Loucy (cell line): Measurements from ENCODE around the gene MAN1C1.
A peak's percentile ranks its signal among the peaks of the same experiment; 100 is the strongest.

Experiments used
- H2AFZ ChIP-seq: fragments of 200-600 bp; sonication (generic); 2 replicates; pipeline ENCODE4 v1.6.0; 2016; ENCODE audit warnings: antibody characterized with exemption, mild to moderate bottlenecking, low read length, moderate library complexity
- H3F3A ChIP-seq: fragments of 200-600 bp; 2 replicates; pipeline ENCODE4 v1.6.0; 2016; ENCODE audit warnings: antibody characterized with exemption, low read depth, mild to moderate bottlenecking
- H3K27me3 ChIP-seq: fragments of 200-600 bp; sonication (generic); 2 replicates; pipeline ENCODE4 v1.6.1; 2014; ENCODE audit warnings: low read length, mild to moderate bottlenecking; ENCODE audit not compliant: insufficient read depth, poor library complexity, severe bottlenecking
- H3K36me3 ChIP-seq: fragments of 200-600 bp; sonication (generic); 2 replicates; pipeline ENCODE4 v1.6.1; 2016; ENCODE audit warnings: low read length; ENCODE audit not compliant: insufficient read depth
- H3K4me1 ChIP-seq: fragments of 200-600 bp; sonication (generic); 2 replicates; pipeline ENCODE4 v1.5.1; 2014; ENCODE audit warnings: low read length, mild to moderate bottlenecking; ENCODE audit not compliant: insufficient read depth, poor library complexity, severe bottlenecking
- H3K4me2 ChIP-seq: fragments of 200-600 bp; sonication (generic); 2 replicates; pipeline ENCODE4 v1.6.0; 2014; ENCODE audit warnings: antibody characterized with exemption, low read length, low read depth, mild to moderate bottlenecking; ENCODE audit not compliant: poor library complexity, severe bottlenecking
- H3K4me3 ChIP-seq: fragments of 200-600 bp; sonication (generic); 2 replicates; pipeline ENCODE4 v1.5.1; 2014; ENCODE audit warnings: low read length, mild to moderate bottlenecking, mixed read lengths; ENCODE audit not compliant: poor library complexity, severe bottlenecking
- H3K79me2 ChIP-seq: fragments of 200-600 bp; sonication (generic); 2 replicates; pipeline ENCODE4 v1.6.1; 2014; ENCODE audit warnings: low read length; ENCODE audit not compliant: insufficient read depth
- H3K9ac ChIP-seq: fragments of 200-600 bp; sonication (generic); 2 replicates; pipeline ENCODE4 v1.6.0; 2014; ENCODE audit warnings: mild to moderate bottlenecking, low read depth, low read length, moderate library complexity; ENCODE audit not compliant: poor library complexity, severe bottlenecking
- H3K9me2 ChIP-seq: fragments of 200-600 bp; sonication (generic); replicated peaks from 2 replicates; pipeline ENCODE4 v1.6.1; 2016; ENCODE audit warnings: low read depth, low read length, mixed read lengths
- H3K9me3 ChIP-seq: fragments of 200-600 bp; sonication (generic); 2 replicates; pipeline ENCODE4 v1.6.1; 2014; ENCODE audit warnings: mild to moderate bottlenecking, antibody characterized with exemption, low read length, low read depth; ENCODE audit not compliant: insufficient read depth
- H4K20me1 ChIP-seq: fragments of 200-600 bp; sonication (generic); 2 replicates; pipeline ENCODE4 v1.6.0; 2014; ENCODE audit warnings: antibody characterized with exemption, low read length, mild to moderate bottlenecking; ENCODE audit not compliant: insufficient read depth, poor library complexity, severe bottlenecking
- CTCF ChIP-seq: fragments of 200-600 bp; sonication (generic); conservative IDR thresholded peaks from 2 replicates; pipeline ENCODE4 v1.5.1; 2014; ENCODE audit warnings: mild to moderate bottlenecking, antibody characterized with exemption, low read length
- EZH2phosphoT487 ChIP-seq: fragments of 200-600 bp; IDR thresholded peaks from 2 replicates; pipeline ENCODE4 v1.6.1; 2018; ENCODE audit warnings: antibody characterized with exemption, mild to moderate bottlenecking, moderate library complexity, borderline replicate concordance

Gene MAN1C1

GRCh38 chr1:25641931-25642573 is 25.5 kb downstream of the MAN1C1 start:
- H3K9me2 ChIP-seq, result no peaks in the 10 kb centered on the region
- H3K27me3 ChIP-seq, result peaks cover 89% of the 10 kb centered on the region
- no peak overlapping the region for H3K4me3 ChIP-seq
- H4K20me1 ChIP-seq, result peaks cover 3% of the 10 kb centered on the region
- peaks cover 12% of the 10 kb centered on the region; the same call in 1 of the 2 replicates for H3K9me3 ChIP-seq
- H2AFZ ChIP-seq, result no peak overlapping the region
- TF ChIP-seq CTCF, result no peak
- no peak for TF ChIP-seq EZH2phosphoT487
- H3K4me1 ChIP-seq, result peaks cover 9% of the 10 kb centered on the region
- no peaks in the 10 kb centered on the region for H3K79me2 ChIP-seq
- H3K36me3 ChIP-seq, result no peaks in the 10 kb centered on the region
- H3F3A ChIP-seq, result no peaks in the 10 kb centered on the region
- H3K9ac ChIP-seq, result no peak overlapping the region
- H3K4me2 ChIP-seq, result peak overlapping the region; percentile 26

GRCh38 chr1:25642574-25643108 is 26.1 kb downstream of the MAN1C1 start:
- Histone ChIP-seq H3K9me2 (no peaks in the 10 kb centered on the region), H3K4me2 (peak overlapping the region; percentile 26), H3F3A (no peaks in the 10 kb centered on the region), H3K79me2 (no peaks in the 10 kb centered on the region), H4K20me1 (peaks cover 3% of the 10 kb centered on the region), H2AFZ (no peak overlapping the region), H3K4me3 (no peak overlapping the region), H3K27me3 (peaks cover 89% of the 10 kb centered on the region), H3K4me1 (peaks cover 9% of the 10 kb centered on the region), H3K9ac (no peak overlapping the region), H3K9me3 (peaks cover 12% of the 10 kb centered on the region; the same call in 1 of the 2 replicates), H3K36me3 (no peaks in the 10 kb centered on the region)
- TF ChIP-seq CTCF (no peak), EZH2phosphoT487 (peak; percentile 97)

- TF ChIP-seq CTCF (no peak), EZH2phosphoT487 (no peak)
- no peak overlapping the region for H2AFZ ChIP-seq
- peaks cover 10% of the 10 kb centered on the region; the same call in 1 of the 2 replicates for H3K9me3 ChIP-seq
- H3F3A ChIP-seq, result no peaks in the 10 kb centered on the region
- peaks cover 9% of the 10 kb centered on the region for H3K4me1 ChIP-seq
- no peaks in the 10 kb centered on the region for H3K9me2 ChIP-seq
- H3K9ac ChIP-seq, result no peak overlapping the region
- no peaks in the 10 kb centered on the region for H3K36me3 ChIP-seq
- H4K20me1 ChIP-seq, result peaks cover 3% of the 10 kb centered on the region
- no peaks in the 10 kb centered on the region for H3K79me2 ChIP-seq
- H3K4me3 ChIP-seq, result no peak overlapping the region
- peaks cover 89% of the 10 kb centered on the region for H3K27me3 ChIP-seq
- no peak overlapping the region for H3K4me2 ChIP-seq
These were observed 27.3 kb downstream of the MAN1C1 start for GRCh38 chr1:25643929-25644328.
